Ovary (tissue), 9 donors: ENCODE data around the gene CSE1L. TPM values are rescaled to one million over a fixed set of nuclear protein-coding genes. Genes with fewer than 3 reads are reported as not detected.
"Not testable (repeated sequence)": the region's sequence is repeated elsewhere in the genome, so short reads cannot be mapped to it uniquely, and the experiment has no call there.

Source experiments
- DNase-seq, 5 donors: peaks; one replicate each; pipeline ENCODE4 v3.0.0-alpha.2; 2019 to 2020
- H3K27ac ChIP-seq, 2 donors: fragments of 200-600 bp; one replicate each; pipeline versions ENCODE4 v1.5.1 to v1.8.0; 2019 to 2022
- H3K27me3 ChIP-seq: fragments of 200-600 bp; one replicate; pipeline ENCODE4 v1.8.0; 2022
- H3K36me3 ChIP-seq: fragments of 200-600 bp; sonication (generic); one replicate; pipeline ENCODE4 v1.5.1; 2019
- H3K4me1 ChIP-seq: one replicate; pipeline ENCODE4 v1.8.1; 2013; ENCODE audit warnings: mild to moderate bottlenecking, moderate library complexity; ENCODE audit not compliant: insufficient read depth
- H3K4me3 ChIP-seq: fragments of 200-600 bp; sonication (generic); one replicate; pipeline ENCODE4 v1.5.1; 2017
- H3K9me3 ChIP-seq, 2 donors: fragments of 200-600 bp in 1 of 2; sonication (generic) in 1 of 2; one replicate each; pipeline versions ENCODE4 v1.5.1 to v1.8.1; 2013 to 2019; ENCODE audit warnings: mild to moderate bottlenecking in 1 of 2, moderate library complexity in 1 of 2
- CTCF ChIP-seq, 3 donors: fragments of 450-650 bp in 2 of 3; fragments of 200-600 bp in 1 of 3; IDR thresholded peaks; one replicate each; pipeline versions ENCODE4 v1.5.1 to v1.8.0; 2016 to 2022; ENCODE audit warnings: antibody characterized with exemption in 3 of 3, mild to moderate bottlenecking in 1 of 3
- EP300 ChIP-seq: sonication (generic); formaldehyde crosslinking; IDR thresholded peaks from one replicate; pipeline ENCODE4 v1.6.1; 2017; ENCODE audit warnings: antibody characterized with exemption
- POLR2A ChIP-seq: fragments of 450-650 bp; IDR thresholded peaks from one replicate; pipeline ENCODE4 v1.6.1; 2017; ENCODE audit warnings: antibody characterized with exemption, mild to moderate bottlenecking, moderate library complexity
- WGBS, 3 donors: extraction: QIAGEN DNeasy Blood & Tissue Kit in 1 of 3; methylation state at CpG; one replicate each; pipeline versions ENCODE4 v1.1.5 to v1.1.7; 2013 to 2017; 5-methylcytosine and 5-hydroxymethylcytosine counted together
- intact Hi-C, 4 donors: fragments of 100-400 bp; cut with DNase I; formaldehyde crosslinking; loops; one replicate each; pipeline versions ENCODE4 v1.11.0 to v1.15.1; 2022 to 2023
- polyA plus RNA-seq, 2 donors: library from polyadenylated mRNA; stranded (reverse); fragments of 200-250 nt in 1 of 2; fragments of 350-450 nt in 1 of 2; fragmentation: Illumina TruSeq in 1 of 2; extraction: RNeasy Lipid Tissue Mini Kit (QIAGEN cat#74804) in 1 of 2; gene quantifications; one replicate each; pipeline ENCODE4 v1.2.3, GENCODE V29; 2013 to 2014
- total RNA-seq, 7 donors: library from RNA; depleted of rRNA in 2 of 7; stranded (reverse); fragments of >200 nt in 2 of 7; fragmentation: NEBNext Ultra II Directional in 3 of 7; extraction: Animal tissue kit (Norgen Biotek cat#: 25700) in 3 of 7; gene quantifications; one replicate each; pipeline versions ENCODE4 v1.1.0 to v1.2.4, GENCODE V29; 2016 to 2023
- donor health status: DM: no; HTN: no; CAD: no; lungs with moderate emphysema.
- donor health status: DM: no; HTN: no; CAD: no.
- donor health status: Bipolar disorder and iron deficiency.
- donor health status: DM: yes; HTN: yes; CAD: no.
- donor health status: DM: no; HTN: no; CAD: no.
- donor health status: DM: yes; HTN: yes; CAD: no.

CSE1L gene
- total and polyA plus RNA-seq, 9 donors, result 23.3 to 55.4 (median 43.7) TPM

GRCh38 chr20:49006446-49006980 lies 39.6 kb upstream of the CSE1L start:
- intact Hi-C loops, result no loop called here
- H3K4me1 ChIP-seq, result no peaks in the 10 kb centered on the region
- H3K9me3 ChIP-seq, result no peaks in the 10 kb centered on the region
- 78 to 84% (median 78%) methylated on average over 8 of the region's 8 CpGs for WGBS, 3 donors
- H3K27ac ChIP-seq, result no peak overlapping the region
- DNase-seq, result no peak
- H3K27me3 ChIP-seq, result no peaks in the 10 kb centered on the region
- no peak overlapping the region for H3K4me3 ChIP-seq
- TF ChIP-seq EP300, result no peak
- no peak for TF ChIP-seq POLR2A
- no peak for TF ChIP-seq CTCF (IDR thresholded peaks at IDR 0.05)
- H3K36me3 ChIP-seq, result no peaks in the 10 kb centered on the region

GRCh38 chr20:49009899-49010631 lies 36.0 kb upstream of the CSE1L start:
- no peaks in the 10 kb centered on the region for H3K27me3 ChIP-seq
- 89 to 94% (median 92%) methylated on average over 12 of the region's 12 CpGs for WGBS, 3 donors
- intact Hi-C loops, result no loop called here
- no peaks in the 10 kb centered on the region for H3K9me3 ChIP-seq
- no peaks in the 10 kb centered on the region for H3K4me1 ChIP-seq
- TF ChIP-seq EP300 (no peak), POLR2A (no peak), CTCF (IDR thresholded peaks at IDR 0.05) (no peak)
- H3K27ac ChIP-seq, result no peak overlapping the region
- no peaks in the 10 kb centered on the region for H3K36me3 ChIP-seq
- no peak overlapping the region for H3K4me3 ChIP-seq
- no peak for DNase-seq

- no peaks in the 10 kb centered on the region for H3K9me3 ChIP-seq
- TF ChIP-seq CTCF (IDR thresholded peaks at IDR 0.05) (no peak), POLR2A (no peak), EP300 (no peak)
- H3K36me3 ChIP-seq, result no peaks in the 10 kb centered on the region
- no peak for DNase-seq
- no peak overlapping the region for H3K4me3 ChIP-seq
- H3K4me1 ChIP-seq, result no peaks in the 10 kb centered on the region
- H3K27me3 ChIP-seq, result no peaks in the 10 kb centered on the region
- intact Hi-C loops, result no loop called here
- 96 to 99% (median 99%) methylated on average over 5 of the region's 5 CpGs for WGBS, 3 donors
- no peak overlapping the region for H3K27ac ChIP-seq
Observed at GRCh38 chr20:49024220-49024619, 21.9 kb upstream of the CSE1L start.

- H3K36me3 ChIP-seq, result not testable (repeated sequence)
- WGBS, 3 donors, result 91 to 100% (median 93%) methylated on average over 2 of the region's 2 CpGs
Observed at GRCh38 chr20:49028177-49028576, 17.9 kb upstream of the CSE1L start.

GRCh38 chr20:49028684-49029083 lies 17.4 kb upstream of the CSE1L start:
- DNase-seq, result no peak
- intact Hi-C loops, result no loop called here
- H3K9me3 ChIP-seq, result no peaks in the 10 kb centered on the region
- H3K27ac ChIP-seq, result no peak overlapping the region
- no peaks in the 10 kb centered on the region for H3K36me3 ChIP-seq
- no peaks in the 10 kb centered on the region for H3K4me1 ChIP-seq
- H3K4me3 ChIP-seq, result no peak overlapping the region
- no peaks in the 10 kb centered on the region for H3K27me3 ChIP-seq
- TF ChIP-seq CTCF (IDR thresholded peaks at IDR 0.05) (no peak), POLR2A (no peak), EP300 (no peak)
- 9 to 29% (median 17%) methylated on average over 2 of the region's 2 CpGs for WGBS, 3 donors

More at GRCh38 chr20:49028177-49028576, 17.9 kb upstream of the CSE1L start:
- intact Hi-C loops, H3K27ac ChIP-seq, H3K27me3 ChIP-seq, H3K4me1 ChIP-seq, H3K4me3 ChIP-seq, H3K9me3 ChIP-seq, DNase-seq: not testable (repeated sequence)
